ENCODE data around the gene CFAP157.

DNA sequence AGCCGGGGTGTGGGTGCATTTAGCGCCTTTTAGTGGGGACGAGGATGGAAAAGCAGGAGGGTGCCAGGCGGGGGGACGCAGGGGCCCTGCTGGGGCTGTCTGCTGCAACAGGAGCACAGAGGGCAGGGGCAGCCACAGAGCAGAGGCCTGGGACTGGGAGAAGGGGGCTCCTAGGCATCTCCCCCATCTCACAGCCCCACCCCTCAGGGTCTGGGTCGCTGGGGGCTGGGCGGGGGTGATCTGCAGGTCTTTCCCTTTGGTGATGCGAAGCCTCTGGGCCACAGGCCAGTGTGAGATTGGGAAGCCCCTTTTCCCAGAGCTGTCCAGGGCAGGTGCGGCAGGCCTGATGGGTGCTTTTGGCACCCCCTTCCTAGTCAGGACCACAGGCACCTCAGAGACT, 23.5 kb downstream of the CFAP157 start:
- TF ChIP-seq, protein P1, sequence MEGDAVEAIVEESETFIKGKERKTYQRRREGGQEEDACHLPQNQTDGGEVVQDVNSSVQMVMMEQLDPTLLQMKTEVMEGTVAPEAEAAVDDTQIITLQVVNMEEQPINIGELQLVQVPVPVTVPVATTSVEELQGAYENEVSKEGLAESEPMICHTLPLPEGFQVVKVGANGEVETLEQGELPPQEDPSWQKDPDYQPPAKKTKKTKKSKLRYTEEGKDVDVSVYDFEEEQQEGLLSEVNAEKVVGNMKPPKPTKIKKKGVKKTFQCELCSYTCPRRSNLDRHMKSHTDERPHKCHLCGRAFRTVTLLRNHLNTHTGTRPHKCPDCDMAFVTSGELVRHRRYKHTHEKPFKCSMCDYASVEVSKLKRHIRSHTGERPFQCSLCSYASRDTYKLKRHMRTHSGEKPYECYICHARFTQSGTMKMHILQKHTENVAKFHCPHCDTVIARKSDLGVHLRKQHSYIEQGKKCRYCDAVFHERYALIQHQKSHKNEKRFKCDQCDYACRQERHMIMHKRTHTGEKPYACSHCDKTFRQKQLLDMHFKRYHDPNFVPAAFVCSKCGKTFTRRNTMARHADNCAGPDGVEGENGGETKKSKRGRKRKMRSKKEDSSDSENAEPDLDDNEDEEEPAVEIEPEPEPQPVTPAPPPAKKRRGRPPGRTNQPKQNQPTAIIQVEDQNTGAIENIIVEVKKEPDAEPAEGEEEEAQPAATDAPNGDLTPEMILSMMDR (IDR thresholded peaks at IDR 0.05): no peak
- no peak for TF ChIP-seq POLR2AphosphoS5 (IDR thresholded peaks at IDR 0.05; ENCODE audit: insufficient read depth in 1 of 2, low read depth in 1 of 2)
- no peak for TF ChIP-seq POLR2A (IDR thresholded peaks at IDR 0.05)

Data from vagina (tissue), 2 donors.